Cardiac muscle cell (in vitro differentiated cells and primary cell): ENCODE data around the gene NEMP1. TPM values are rescaled to one million over a fixed set of nuclear protein-coding genes. Genes with fewer than 3 reads are reported as not detected.

Experiments
- DNase-seq, 2 donors: peaks; one replicate each; pipeline versions ENCODE4 v3.0.0 to v3.0.0-alpha.2; 2010 to 2017; ENCODE audit warnings: low read depth in 1 of 2, low spot score in 1 of 2
- H3K27ac ChIP-seq: fragments of 200-600 bp; sonication (generic); 2 replicates; pipeline ENCODE4 v1.5.1; 2016
- H3K27me3 ChIP-seq: fragments of 200-600 bp; sonication (generic); 2 replicates; pipeline ENCODE4 v1.6.0; 2016; ENCODE audit warnings: control low read depth
- H3K36me3 ChIP-seq: fragments of 200-600 bp; sonication (generic); 2 replicates; pipeline ENCODE4 v1.5.1; 2016; ENCODE audit warnings: control low read depth
- H3K4me1 ChIP-seq: fragments of 200-600 bp; sonication (generic); 2 replicates; pipeline ENCODE4 v1.8.1; 2017; ENCODE audit warnings: low read depth, mild to moderate bottlenecking, mixed run types
- H3K4me3 ChIP-seq: fragments of 200-600 bp; sonication (generic); 2 replicates; pipeline ENCODE4 v1.5.1; 2016; ENCODE audit warnings: mild to moderate bottlenecking
- H3K9me3 ChIP-seq: fragments of 200-600 bp; sonication (generic); 2 replicates; pipeline ENCODE4 v1.5.1; 2017; ENCODE audit warnings: low read depth, mild to moderate bottlenecking, control low read depth
- CTCF ChIP-seq: IDR thresholded peaks from 2 replicates; pipeline ENCODE4 v1.5.1; 2012; ENCODE audit warnings: low read depth, mild to moderate bottlenecking, low read length
- polyA plus RNA-seq: library from polyadenylated mRNA; unstranded; fragments of >200 nt; fragmentation: Nextera tagmentation; extraction: Ambion mirVana; gene quantifications from 2 replicates; pipeline ENCODE4 v1.2.1, GENCODE V29; 2016
- total RNA-seq: library from RNA; depleted of rRNA; stranded (reverse); fragments of >200 nt; gene quantifications from 2 replicates; pipeline ENCODE4 v1.2.3, GENCODE V29; 2016

The NEMP1 gene, protein sequence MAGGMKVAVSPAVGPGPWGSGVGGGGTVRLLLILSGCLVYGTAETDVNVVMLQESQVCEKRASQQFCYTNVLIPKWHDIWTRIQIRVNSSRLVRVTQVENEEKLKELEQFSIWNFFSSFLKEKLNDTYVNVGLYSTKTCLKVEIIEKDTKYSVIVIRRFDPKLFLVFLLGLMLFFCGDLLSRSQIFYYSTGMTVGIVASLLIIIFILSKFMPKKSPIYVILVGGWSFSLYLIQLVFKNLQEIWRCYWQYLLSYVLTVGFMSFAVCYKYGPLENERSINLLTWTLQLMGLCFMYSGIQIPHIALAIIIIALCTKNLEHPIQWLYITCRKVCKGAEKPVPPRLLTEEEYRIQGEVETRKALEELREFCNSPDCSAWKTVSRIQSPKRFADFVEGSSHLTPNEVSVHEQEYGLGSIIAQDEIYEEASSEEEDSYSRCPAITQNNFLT
- total RNA-seq: 4.4 and 8.8 TPM in 2 replicates
- polyA plus RNA-seq: 5.8 and 6.6 TPM in 2 replicates

DNA sequence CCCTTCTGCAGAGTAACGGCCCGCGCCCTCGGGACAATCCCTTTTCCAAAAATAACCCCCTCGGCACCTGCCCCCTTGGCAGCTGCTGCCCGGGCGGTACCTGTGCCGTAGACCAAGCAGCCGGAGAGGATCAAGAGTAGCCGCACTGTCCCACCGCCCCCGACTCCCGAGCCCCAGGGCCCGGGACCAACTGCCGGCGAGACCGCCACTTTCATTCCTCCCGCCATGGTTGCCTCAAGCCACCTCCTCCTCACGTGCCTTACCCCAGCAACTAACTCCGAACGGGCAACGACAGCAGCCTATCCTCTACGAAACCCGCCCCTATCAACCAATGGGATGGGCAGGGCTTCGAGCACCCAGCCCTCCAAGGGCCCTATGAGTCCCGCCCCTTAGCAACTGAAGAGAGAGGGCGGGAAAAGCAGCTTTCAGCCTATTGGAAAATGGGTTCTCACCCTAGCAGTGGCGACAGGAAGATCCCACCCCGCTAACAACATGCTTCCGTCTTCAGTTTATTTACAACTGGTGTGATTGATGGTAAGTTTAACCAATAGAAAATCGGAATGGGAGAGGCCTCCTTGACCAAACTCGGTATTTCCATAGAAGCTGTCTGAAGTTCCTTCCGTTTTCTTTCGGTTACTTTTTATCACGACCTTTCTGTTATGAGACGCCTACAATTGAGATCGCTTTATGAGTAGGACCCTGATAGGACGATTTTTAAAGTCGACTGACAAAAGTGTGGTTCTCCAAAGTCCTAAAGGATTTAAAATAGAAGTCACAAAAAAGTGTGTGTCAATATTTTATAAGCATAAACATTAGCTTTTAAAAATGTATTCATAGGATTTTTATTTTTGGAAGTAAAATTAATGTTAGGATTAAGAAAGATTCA is at the start of gene NEMP1:
Gene NEMP1 (minus strand): TSS at position 273 of the 886 bp plus-strand sequence. CDS start 46 bp downstream, at position 227.
- Histone ChIP-seq H3K9me3 (no peaks in the 10 kb centered on the region), H3K36me3 (no peaks in the 10 kb centered on the region), H3K4me1 (peaks cover 5% of the 10 kb centered on the region), H3K4me3 (peak within 1 kb of the TSS; percentile 57), H3K27ac (peak within 1 kb of the TSS; percentile 90), H3K27me3 (no peaks in the 10 kb centered on the region)
- DNase-seq: peak; percentile 99 to 100
- TF ChIP-seq CTCF: no peak

GRCh38 chr12:57127726-57128518 is 49.3 kb upstream of the NEMP1 start, which contains the start of gene LRP1:
Gene LRP1, plus strand, starts transcription at chr12:57128483. Its CDS starts 482 bp downstream, at chr12:57128965.
- Histone ChIP-seq H3K4me3 (peak within 1 kb of the TSS; percentile 84), H3K27ac (peak within 1 kb of the TSS; percentile 94), H3K9me3 (no peaks in the 10 kb centered on the region), H3K4me1 (peaks cover 25% of the 10 kb centered on the region), H3K27me3 (no peaks in the 10 kb centered on the region), H3K36me3 (no peaks in the 10 kb centered on the region)
- peak; percentile 88 for DNase-seq
- TF ChIP-seq CTCF: no peak

GRCh38 chr12:57127101-57127725 is 48.6 kb upstream of the NEMP1 start:
- Histone ChIP-seq H3K4me1 (peaks cover 19% of the 10 kb centered on the region), H3K9me3 (no peaks in the 10 kb centered on the region), H3K27me3 (no peaks in the 10 kb centered on the region), H3K4me3 (peak overlapping the region; percentile 84), H3K36me3 (no peaks in the 10 kb centered on the region), H3K27ac (peak overlapping the region; percentile 94)
- DNase-seq: peak in 1 of 2 donors; percentile 89
- TF ChIP-seq CTCF: peak; percentile 27

DNA sequence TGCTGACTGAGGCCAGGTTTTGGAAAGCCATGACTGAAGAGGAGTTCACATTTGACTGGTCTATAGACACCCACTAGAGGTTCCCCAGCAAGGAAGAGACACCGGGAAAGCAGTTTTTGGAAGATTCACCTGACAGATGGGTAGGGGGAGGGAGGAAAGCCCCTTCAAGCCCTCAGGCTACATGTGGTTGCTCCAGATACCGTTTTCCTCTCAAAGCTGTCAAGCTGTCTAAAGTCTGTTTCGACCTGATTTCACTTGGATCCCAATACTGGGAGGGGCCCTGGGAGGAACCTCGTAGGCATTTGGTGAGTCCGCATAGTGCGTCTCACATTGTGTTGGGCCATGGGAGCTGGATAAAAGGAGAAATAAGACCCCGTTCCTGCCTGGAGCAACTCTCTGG is 48.0 kb upstream of the NEMP1 start:
- no peak for TF ChIP-seq CTCF
- no peak overlapping the region for H3K4me3 ChIP-seq
- no peaks in the 10 kb centered on the region for H3K9me3 ChIP-seq
- H3K4me1 ChIP-seq: peaks cover 15% of the 10 kb centered on the region
- H3K27ac ChIP-seq: peak overlapping the region; percentile 94
- H3K27me3 ChIP-seq: no peaks in the 10 kb centered on the region
- no peaks in the 10 kb centered on the region for H3K36me3 ChIP-seq
- DNase-seq: no peak

DNA sequence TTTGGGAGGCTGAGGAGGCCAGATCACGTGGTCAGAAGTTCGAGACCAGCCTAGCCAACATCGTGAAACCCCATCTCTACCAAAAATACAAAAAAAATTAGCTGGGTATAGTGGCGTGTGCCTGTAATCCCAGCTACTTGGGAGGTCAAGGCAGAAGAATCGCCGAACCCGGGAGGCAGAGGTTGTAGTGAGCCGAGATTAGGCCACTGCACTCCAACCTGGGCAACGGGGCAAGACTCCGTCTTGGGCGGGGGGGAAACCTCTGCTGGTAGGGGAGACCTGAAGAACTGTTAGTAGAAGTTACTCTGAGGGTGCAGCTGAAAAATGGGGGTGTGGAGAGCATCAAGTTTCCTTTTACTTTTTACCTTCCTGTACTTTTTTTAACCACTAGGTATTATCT is 47.5 kb upstream of the NEMP1 start:
- no peak for DNase-seq

More for the DNA sequence above, 47.5 kb upstream of the NEMP1 start:
- peaks cover 15% of the 10 kb centered on the region for H3K4me1 ChIP-seq
- H3K4me3 ChIP-seq: no peak overlapping the region
- H3K27me3 ChIP-seq: no peaks in the 10 kb centered on the region
- no peaks in the 10 kb centered on the region for H3K9me3 ChIP-seq
- TF ChIP-seq CTCF: no peak
- no peak overlapping the region for H3K27ac ChIP-seq
- H3K36me3 ChIP-seq: no peaks in the 10 kb centered on the region
